Midbrain (tissue), 1 donor: ENCODE data around the gene SIK1.
"Not testable (repeated sequence)": the region's sequence is repeated elsewhere in the genome, so short reads cannot be mapped to it uniquely, and the experiment has no call there.

ENCODE experiments used
- DNase-seq: peaks from one replicate; lab custom pipeline; 2025; lab: John Stamatoyannopoulos, UW

Gene SIK1

GRCh38 chr21:43439316-43440075 is 12.6 kb upstream of the SIK1 start:
- not testable (repeated sequence) for DNase-seq

DNA sequence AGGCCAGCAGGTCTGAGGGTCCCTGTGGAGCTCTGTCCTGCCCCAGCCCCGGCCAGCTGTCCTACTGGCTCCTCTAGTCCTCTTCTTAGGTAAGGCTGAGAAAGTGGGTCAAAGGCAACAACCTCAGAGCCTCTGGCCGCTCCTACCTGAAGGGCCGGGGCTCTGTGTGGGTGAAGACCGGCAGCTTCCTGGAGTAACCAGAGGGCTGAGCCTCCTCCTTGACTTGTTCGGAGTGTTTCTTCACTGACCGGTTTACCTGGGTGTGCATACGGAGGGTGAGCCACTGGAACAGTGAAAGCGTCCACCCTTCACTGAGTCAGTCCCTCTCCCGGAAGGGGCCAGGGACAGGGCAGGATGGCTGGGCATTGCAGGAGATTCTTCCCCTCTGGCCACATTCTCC is 9.3 kb upstream of the SIK1 start:
- not testable (repeated sequence) for DNase-seq

- not testable (repeated sequence) for DNase-seq
Observed at GRCh38 chr21:43433340-43434136, 6.6 kb upstream of the SIK1 start.

DNA sequence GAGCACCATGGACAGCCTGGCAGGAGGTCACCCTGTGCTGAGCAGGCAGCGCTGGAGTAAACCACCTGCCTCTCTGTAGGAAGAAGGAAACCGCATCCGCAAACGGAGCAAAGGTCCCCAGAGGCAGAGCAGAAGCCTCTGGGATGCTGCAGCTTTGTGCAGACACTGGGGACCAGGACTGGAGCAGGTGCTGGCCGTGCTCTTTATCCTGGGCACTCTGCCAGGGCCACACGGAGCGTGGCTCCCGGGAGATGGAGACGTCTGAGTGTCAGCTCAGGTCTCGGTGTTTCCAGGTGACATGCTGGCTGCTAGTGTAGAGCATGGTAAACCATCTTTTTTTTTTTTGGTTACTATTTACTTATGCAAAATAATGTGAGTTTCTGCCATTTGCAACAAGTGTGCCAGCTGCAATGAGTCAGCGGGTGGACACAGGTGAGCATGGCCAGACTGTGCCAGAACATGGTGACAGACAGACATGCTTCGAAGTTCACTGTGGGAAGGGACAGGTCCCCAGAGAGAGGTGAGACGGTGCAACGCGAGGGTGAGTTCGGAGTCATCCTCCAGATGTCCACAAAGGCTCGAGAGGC is 4.0 kb upstream of the SIK1 start:
- not testable (repeated sequence) for DNase-seq

DNA sequence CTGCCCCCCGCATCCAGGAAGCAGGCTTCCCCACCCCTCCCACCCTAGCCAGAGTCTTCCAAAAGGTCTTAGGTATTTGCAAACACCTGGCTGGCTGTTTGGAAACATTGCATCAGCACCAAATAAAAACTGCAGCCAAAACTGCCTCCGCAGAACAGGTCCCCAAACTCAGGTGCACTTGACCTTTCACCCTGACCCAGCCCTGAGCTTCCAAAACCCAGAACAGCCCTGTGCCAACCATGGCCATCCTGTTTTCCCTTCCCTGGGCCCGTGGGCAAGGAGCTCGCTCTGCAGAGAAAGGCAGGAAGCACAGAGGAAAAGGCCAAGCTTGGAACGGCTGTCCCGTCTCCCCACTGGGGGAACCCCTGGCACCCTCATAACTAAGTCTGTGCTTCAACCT is 2.0 kb upstream of the SIK1 start:
- DNase-seq, result not testable (repeated sequence)

DNA sequence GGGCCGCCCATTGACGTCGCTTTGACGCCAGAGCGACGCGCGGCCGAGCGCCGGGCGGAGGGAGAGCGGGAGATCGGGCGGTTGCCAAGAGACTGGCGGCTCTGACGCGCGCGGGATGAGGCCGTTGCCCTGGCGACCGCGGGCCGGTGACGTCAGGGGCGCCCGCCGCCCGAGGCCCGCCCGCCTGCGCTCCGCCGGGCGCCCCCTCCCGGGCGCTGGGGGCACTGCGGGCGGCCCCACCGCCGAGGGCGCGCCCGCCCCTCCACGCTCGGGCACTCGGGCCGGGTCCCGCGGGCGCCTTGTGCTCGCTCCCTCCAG is 270 bp upstream of the SIK1 start:
- DNase-seq, result not testable (repeated sequence)

- not testable (repeated sequence) for DNase-seq
Observed at GRCh38 chr21:43426004-43426403, 927 bp downstream of the SIK1 start.

GRCh38 chr21:43419475-43419874 is 7.5 kb downstream of the SIK1 start:
- not testable (repeated sequence) for DNase-seq

DNA sequence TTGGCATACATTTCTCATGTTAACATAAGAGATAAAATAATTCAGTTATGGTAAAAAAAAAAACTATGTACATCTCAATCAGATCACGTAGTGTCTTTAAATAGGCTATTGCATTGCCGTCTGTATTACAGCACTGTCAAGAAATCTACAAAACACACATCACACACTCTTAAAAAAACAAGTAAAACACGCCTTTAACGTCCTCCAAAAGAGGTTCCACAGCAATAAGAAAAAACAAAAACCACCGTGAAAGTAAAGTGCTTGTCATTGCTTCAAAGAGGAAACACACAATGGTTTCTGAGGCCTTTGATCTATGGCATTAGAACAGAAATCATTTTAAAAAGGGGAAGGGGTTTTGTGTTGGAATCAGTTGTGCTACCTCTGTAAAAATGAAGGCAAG is 12.4 kb downstream of the SIK1 start:
- DNase-seq, result not testable (repeated sequence)

DNA sequence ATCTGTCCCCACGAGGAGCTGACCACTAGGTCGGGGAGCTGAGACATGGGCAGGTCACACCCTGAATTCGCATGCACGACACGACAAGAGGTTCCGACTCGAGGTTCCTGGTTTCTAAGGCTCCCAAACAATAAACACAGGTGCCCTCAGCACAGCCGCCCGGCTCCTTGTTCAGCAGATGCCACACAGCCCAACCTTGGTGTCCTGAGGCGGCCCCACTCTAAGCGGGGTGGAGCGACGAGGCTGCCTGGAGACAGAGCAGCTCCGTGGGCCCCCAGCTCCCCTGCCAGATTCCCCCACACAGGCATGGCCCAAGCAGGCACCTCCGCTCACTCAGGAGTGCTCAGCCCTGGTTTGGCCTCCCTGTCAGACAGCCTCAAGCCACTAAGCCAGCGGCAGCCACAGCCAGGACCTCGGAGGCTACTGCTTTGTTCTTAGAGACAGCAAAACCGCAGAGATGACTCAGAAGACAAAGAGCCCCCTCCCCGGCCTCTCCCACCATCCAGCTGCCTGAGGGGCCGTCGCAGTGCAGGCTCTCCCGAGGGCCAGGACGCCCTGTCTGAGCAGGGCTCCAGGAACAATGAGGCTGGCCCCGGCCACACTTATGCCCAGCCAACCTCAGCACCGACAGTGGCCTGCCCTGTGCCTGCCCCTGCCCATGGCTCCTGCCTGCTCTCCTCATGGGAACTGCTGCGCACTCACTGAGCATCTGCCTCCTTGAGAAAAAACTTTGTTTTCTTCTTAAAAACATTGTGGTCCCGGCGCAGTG is 14.7 kb downstream of the SIK1 start:
- DNase-seq, result not testable (repeated sequence)

DNA sequence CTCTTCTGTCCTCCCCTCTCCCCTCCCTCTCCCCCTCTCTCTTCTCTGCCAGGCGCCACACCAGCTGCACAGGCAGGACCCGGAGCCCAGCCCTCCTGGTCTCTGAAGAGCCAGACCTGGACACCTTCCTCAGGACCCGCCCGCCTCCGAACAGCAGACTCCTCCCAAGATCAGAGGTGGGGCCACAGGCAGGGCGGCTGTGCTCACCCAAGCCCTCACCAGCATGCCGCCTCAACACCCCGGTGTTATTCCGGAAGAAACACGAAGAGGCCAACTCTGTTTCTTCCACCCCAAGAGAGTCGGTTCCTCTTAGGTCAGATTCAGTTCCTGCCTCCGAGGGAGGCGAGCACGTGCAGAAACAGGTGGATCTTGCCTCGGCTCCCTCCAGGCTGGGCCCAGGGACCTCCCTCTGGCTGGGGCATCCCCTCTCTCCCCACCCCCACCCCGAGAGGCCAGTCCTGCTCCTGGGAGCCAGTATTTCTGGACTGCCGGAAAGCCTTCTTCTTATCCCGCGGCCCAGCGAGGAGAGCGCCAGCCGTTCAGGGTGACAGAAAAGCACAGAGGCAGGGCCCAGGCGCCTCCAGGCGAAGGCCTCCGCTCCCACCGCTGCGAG is 16.4 kb downstream of the SIK1 start:
- not testable (repeated sequence) for DNase-seq

GRCh38 chr21:43407139-43407538 is 19.8 kb downstream of the SIK1 start:
- DNase-seq, result not testable (repeated sequence)

DNA sequence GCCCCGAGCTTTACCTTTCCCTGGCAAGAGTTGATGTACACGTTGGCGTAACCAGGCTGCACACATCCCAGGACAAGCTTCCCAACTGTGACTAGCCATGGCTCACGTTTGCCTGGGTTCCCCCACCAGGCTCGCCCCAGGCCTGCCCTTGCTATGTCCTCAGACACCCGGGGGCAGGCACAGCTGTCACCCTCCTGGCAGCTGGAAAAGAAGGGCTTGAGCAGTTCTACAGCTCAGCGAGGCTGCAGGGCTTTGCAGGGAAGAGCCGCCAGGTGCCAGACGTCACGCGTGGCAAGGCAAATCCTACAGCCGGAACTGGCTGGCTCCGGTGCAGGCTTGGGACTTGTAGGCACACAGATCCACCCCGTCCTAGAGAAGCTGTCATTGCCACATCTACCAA is 22.5 kb downstream of the SIK1 start:
- not testable (repeated sequence) for DNase-seq

- DNase-seq, result not testable (repeated sequence)
Observed at GRCh38 chr21:43403651-43404430, 23.1 kb downstream of the SIK1 start.

DNA sequence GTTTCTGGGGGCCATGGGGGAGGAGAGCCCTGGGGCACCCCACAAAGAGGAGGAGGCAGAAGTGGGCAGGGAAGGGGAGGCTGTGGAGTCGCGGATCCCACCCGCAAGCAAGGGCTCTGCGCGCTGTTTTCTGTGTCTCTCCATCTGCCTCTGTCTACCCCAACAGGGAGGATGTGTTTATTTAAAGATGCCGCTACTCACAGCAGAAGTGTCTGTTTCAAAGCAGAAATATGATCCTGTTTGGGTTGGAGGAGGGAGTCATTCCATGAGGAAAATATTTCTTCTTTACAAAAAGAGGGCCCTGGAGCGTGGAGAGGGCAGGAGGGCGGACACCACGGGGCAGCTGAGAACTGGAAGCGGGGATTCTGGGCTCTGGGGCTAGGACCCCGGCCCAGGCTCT is 25.8 kb downstream of the SIK1 start:
- DNase-seq, result not testable (repeated sequence)

DNA sequence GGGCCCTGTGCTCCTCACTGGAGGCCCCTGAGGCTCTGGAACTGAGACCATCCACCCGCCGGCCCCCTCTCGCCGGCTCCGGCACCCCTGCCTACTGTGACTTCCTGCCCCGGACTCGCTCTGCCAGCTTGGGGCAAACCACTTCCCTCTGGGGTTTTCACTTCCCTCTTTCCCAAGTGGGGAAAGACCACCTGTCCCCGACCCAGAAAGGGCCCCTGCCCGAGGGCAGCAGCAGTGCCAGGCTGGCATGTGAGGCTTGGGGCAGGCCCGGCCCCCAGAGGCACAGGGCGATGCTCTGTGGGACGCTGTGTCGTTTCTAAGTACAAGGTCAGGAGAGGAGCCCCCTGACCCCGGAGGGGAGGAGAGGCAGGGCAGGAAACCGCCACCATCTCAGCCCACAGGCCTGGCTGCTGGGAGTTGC is 27.3 kb downstream of the SIK1 start:
- DNase-seq, result not testable (repeated sequence)

GRCh38 chr21:43399136-43399535 is 27.8 kb downstream of the SIK1 start:
- not testable (repeated sequence) for DNase-seq

- not testable (repeated sequence) for DNase-seq
Observed at GRCh38 chr21:43398533-43398932, 28.4 kb downstream of the SIK1 start.

GRCh38 chr21:43398000-43398399 is 28.9 kb downstream of the SIK1 start:
- not testable (repeated sequence) for DNase-seq

- not testable (repeated sequence) for DNase-seq
Observed at GRCh38 chr21:43397439-43397808, 29.5 kb downstream of the SIK1 start.
